Neural cell (in vitro differentiated cells): ENCODE results near the gene FZD7.

Experiments used
- CTCF ChIP-seq: fragments of 450-650 bp; IDR thresholded peaks from 2 replicates; pipeline ENCODE4 v1.5.1; 2014; ENCODE audit warnings: antibody characterized with exemption, mild to moderate bottlenecking, moderate library complexity; ENCODE audit not compliant: poor library complexity, severe bottlenecking
- EP300 ChIP-seq: fragments of 450-650 bp; conservative IDR thresholded peaks from 2 replicates; pipeline ENCODE4 v1.6.1; 2014; ENCODE audit warnings: antibody characterized with exemption, mild to moderate bottlenecking, moderate library complexity; ENCODE audit not compliant: poor library complexity, severe bottlenecking
- EZH2 ChIP-seq: fragments of 200-600, 300-800 bp; shearing (Covaris generic), sonication (generic); IDR thresholded peaks from 2 replicates; pipeline ENCODE4 v1.6.1; 2014; ENCODE audit warnings: antibody characterized with exemption, low read length, borderline replicate concordance, mild to moderate bottlenecking; ENCODE audit not compliant: insufficient read depth, poor library complexity, severe bottlenecking
- POLR2AphosphoS5 ChIP-seq: IDR thresholded peaks from 2 replicates; pipeline ENCODE4 v1.6.1; 2012
- RAD21 ChIP-seq: fragments of 450-650 bp; conservative IDR thresholded peaks from 2 replicates; pipeline ENCODE4 v1.6.1; 2014; ENCODE audit warnings: antibody characterized with exemption, mild to moderate bottlenecking, moderate library complexity
- TAF1 ChIP-seq: IDR thresholded peaks from 2 replicates; pipeline ENCODE4 v1.6.1; 2012; ENCODE audit warnings: low read depth
- TF ChIP-seq, protein P1 (sequence below): IDR thresholded peaks from 2 replicates; pipeline ENCODE4 v1.6.1; 2012; ENCODE audit warnings: borderline replicate concordance

DNA sequence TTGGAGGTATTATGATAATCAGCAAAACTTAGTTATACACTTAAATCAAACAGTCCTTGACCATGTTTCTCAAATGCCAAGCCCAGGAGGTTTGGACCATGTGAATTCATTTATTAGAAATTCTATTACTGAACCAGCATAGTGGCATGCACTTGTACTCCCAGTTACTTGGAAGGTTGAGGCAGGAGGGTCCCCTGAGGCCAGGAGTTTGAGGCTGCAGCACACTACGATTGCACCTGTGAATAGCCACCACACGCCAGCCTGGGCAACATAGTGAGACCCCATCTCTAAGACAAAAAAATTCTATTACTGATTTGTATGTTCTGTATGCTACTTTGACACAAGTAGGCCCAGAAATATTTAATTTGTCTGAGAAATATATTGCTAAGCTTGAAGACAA, 43.6 kb upstream of the FZD7 start:
- TF ChIP-seq RAD21: no peak
- no peak for TF ChIP-seq CTCF
- TF ChIP-seq, protein P1, sequence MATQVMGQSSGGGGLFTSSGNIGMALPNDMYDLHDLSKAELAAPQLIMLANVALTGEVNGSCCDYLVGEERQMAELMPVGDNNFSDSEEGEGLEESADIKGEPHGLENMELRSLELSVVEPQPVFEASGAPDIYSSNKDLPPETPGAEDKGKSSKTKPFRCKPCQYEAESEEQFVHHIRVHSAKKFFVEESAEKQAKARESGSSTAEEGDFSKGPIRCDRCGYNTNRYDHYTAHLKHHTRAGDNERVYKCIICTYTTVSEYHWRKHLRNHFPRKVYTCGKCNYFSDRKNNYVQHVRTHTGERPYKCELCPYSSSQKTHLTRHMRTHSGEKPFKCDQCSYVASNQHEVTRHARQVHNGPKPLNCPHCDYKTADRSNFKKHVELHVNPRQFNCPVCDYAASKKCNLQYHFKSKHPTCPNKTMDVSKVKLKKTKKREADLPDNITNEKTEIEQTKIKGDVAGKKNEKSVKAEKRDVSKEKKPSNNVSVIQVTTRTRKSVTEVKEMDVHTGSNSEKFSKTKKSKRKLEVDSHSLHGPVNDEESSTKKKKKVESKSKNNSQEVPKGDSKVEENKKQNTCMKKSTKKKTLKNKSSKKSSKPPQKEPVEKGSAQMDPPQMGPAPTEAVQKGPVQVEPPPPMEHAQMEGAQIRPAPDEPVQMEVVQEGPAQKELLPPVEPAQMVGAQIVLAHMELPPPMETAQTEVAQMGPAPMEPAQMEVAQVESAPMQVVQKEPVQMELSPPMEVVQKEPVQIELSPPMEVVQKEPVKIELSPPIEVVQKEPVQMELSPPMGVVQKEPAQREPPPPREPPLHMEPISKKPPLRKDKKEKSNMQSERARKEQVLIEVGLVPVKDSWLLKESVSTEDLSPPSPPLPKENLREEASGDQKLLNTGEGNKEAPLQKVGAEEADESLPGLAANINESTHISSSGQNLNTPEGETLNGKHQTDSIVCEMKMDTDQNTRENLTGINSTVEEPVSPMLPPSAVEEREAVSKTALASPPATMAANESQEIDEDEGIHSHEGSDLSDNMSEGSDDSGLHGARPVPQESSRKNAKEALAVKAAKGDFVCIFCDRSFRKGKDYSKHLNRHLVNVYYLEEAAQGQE: no peak
- TF ChIP-seq TAF1: no peak
- no peak for TF ChIP-seq EZH2
- TF ChIP-seq POLR2AphosphoS5: no peak
- TF ChIP-seq EP300: no peak
